H1 (cell line): ENCODE measurements around the gene MELK. TPM values are rescaled to one million over a fixed set of nuclear protein-coding genes. Genes with fewer than 3 reads are reported as not detected.

Experiments used
- BCL11A ChIP-seq, 2 experiments: IDR thresholded peaks; one replicate each; pipeline ENCODE4 v1.6.1; 2011; ENCODE audit warnings: low read depth in 2 of 2, low read length in 2 of 2, mild to moderate bottlenecking in 2 of 2
- GTF2F1 ChIP-seq: IDR thresholded peaks from 2 replicates; pipeline ENCODE4 v1.6.1; 2012; ENCODE audit warnings: low read depth, low read length, improper control_type of control experiment, borderline replicate concordance
- SP4 ChIP-seq: IDR thresholded peaks from 2 replicates; pipeline ENCODE4 v1.6.1; 2012; ENCODE audit warnings: low read length, inconsistent platforms
- polyA plus RNA-seq, 7 experiments: library from polyadenylated mRNA; depleted of rRNA in 3 of 7; stranded (reverse) in 5 of 7; unstranded in 2 of 7; fragments of >200 nt in 5 of 7; fragments of 200-250 nt in 2 of 7; gene quantifications; 1 replicate in 5 of 7; 2 replicates in 1 of 7; 4 replicates in 1 of 7; pipeline versions ENCODE4 v1.2.1 to v1.2.3, GENCODE V29; 2011 to 2013; ENCODE audit warnings: missing spikeins in 2 of 7, mixed read lengths in 2 of 7
- total RNA-seq: library from RNA; stranded (reverse); fragmentation: NEBNext Ultra II Directional; extraction: Animal tissue kit (Norgen Biotek cat#: 25700); gene quantifications from 2 replicates; pipeline ENCODE4 v1.2.1, GENCODE V29; 2021

The MELK gene
- total and polyA plus RNA-seq, 2 of the 8 experiments (the other 6 are each of a cell fraction or from before 2014, with no cell fraction given), result 26.2 to 53.1 TPM

GRCh38 chr9:36713515-36714490, 141.1 kb downstream of the MELK start (continued):
- TF ChIP-seq BCL11A (IDR thresholded peaks at IDR 0.05; ENCODE audit: low read depth in 2 of 2, low read length in 2 of 2) (no peak), SP4 (no peak), GTF2F1 (no peak)
